CD14-positive monocyte (primary cell): ENCODE results near the gene MACROD2. TPM values are rescaled to one million over a fixed set of nuclear protein-coding genes. Genes with fewer than 3 reads are reported as not detected.

Source experiments
- DNase-seq, 3 donors: peaks; one replicate each; pipeline ENCODE4 v3.0.0-alpha.2; 2011 to 2022
- H2AFZ ChIP-seq: 2 replicates; pipeline ENCODE4 v1.6.0; 2012; ENCODE audit warnings: mild to moderate bottlenecking, low read depth, low read length, inconsistent platforms; ENCODE audit not compliant: insufficient read depth, poor library complexity, severe bottlenecking
- H3K27ac ChIP-seq, 2 donors: 1 replicate in 1 of 2; 2 replicates in 1 of 2; pipeline ENCODE4 v1.5.1; 2012 to 2013; ENCODE audit warnings: low read length in 2 of 2, control low read depth in 1 of 2, inconsistent platforms in 1 of 2, low read depth in 1 of 2, mild to moderate bottlenecking in 1 of 2
- H3K27me3 ChIP-seq, 2 donors: one replicate each; pipeline versions ENCODE4 v1.6.0 to v1.6.1; 2011 to 2013; ENCODE audit warnings: low read length in 2 of 2; ENCODE audit not compliant: control insufficient read depth in 2 of 2, insufficient read depth in 2 of 2
- H3K36me3 ChIP-seq, 2 donors: replicated peaks in 1 of 2; 1 replicate in 1 of 2; 2 replicates in 1 of 2; pipeline versions ENCODE4 v1.5.1 to v1.6.1; 2012 to 2013; ENCODE audit warnings: low read length in 2 of 2, control low read depth in 1 of 2, inconsistent platforms in 1 of 2, mild to moderate bottlenecking in 1 of 2; ENCODE audit not compliant: insufficient read depth in 2 of 2, control insufficient read depth in 1 of 2
- H3K4me1 ChIP-seq, 2 donors: 1 replicate in 1 of 2; 2 replicates in 1 of 2; pipeline versions ENCODE4 v1.5.1 to v1.6.1; 2012 to 2013; ENCODE audit warnings: low read length in 2 of 2, control low read depth in 1 of 2, inconsistent platforms in 1 of 2, mild to moderate bottlenecking in 1 of 2, moderate library complexity in 1 of 2; ENCODE audit not compliant: insufficient read depth in 2 of 2, control insufficient read depth in 1 of 2
- H3K4me2 ChIP-seq: replicated peaks from 2 replicates; pipeline ENCODE3; 2012; ENCODE audit warnings: low read length, moderate library complexity, mild to moderate bottlenecking; ENCODE audit not compliant: poor library complexity, severe bottlenecking; ENCODE audit errors: extremely low read depth
- H3K4me3 ChIP-seq, 3 experiments: fragments of 200-600 bp in 1 of 3; sonication (generic) in 1 of 3; replicated peaks in 1 of 3; 1 replicate in 2 of 3; 2 replicates in 1 of 3; pipeline ENCODE4 v1.5.1; 2011 to 2013; ENCODE audit warnings: low read length in 3 of 3, mild to moderate bottlenecking in 3 of 3, control low read depth in 2 of 3, low read depth in 2 of 3, inconsistent platforms in 1 of 3, moderate library complexity in 1 of 3
- H3K79me2 ChIP-seq: 2 replicates; pipeline ENCODE4 v1.6.0; 2012; ENCODE audit warnings: mild to moderate bottlenecking, control low read depth, inconsistent platforms, low read length, moderate library complexity; ENCODE audit not compliant: insufficient read depth
- H3K9ac ChIP-seq: 2 replicates; pipeline ENCODE4 v1.6.0; 2017; ENCODE audit warnings: low read length, mild to moderate bottlenecking; ENCODE audit not compliant: insufficient read depth, poor library complexity, severe bottlenecking
- H3K9me3 ChIP-seq, 2 donors: replicated peaks in 1 of 2; 1 replicate in 1 of 2; 2 replicates in 1 of 2; pipeline versions ENCODE4 v1.5.1 to v1.6.1; 2012 to 2013; ENCODE audit warnings: low read length in 2 of 2, control low read depth in 1 of 2; ENCODE audit not compliant: control insufficient read depth in 1 of 2, insufficient read depth in 1 of 2
- H4K20me1 ChIP-seq: 2 replicates; pipeline ENCODE4 v1.6.0; 2012; ENCODE audit warnings: mild to moderate bottlenecking, low read length, control low read depth, moderate library complexity; ENCODE audit not compliant: insufficient read depth
- H3K27ac Mint-ChIP-seq, 7 donors: one replicate each; pipeline ENCODE4 v1.8.0; 2020; ENCODE audit warnings: mild to moderate bottlenecking in 7 of 7, mixed read lengths in 7 of 7, moderate library complexity in 6 of 7, inconsistent platforms in 2 of 7
- H3K27me3 Mint-ChIP-seq, 3 donors: one replicate each; pipeline ENCODE4 v1.8.0; 2021 to 2022; ENCODE audit warnings: low read depth in 3 of 3, mild to moderate bottlenecking in 3 of 3, mixed read lengths in 3 of 3, moderate library complexity in 3 of 3, inconsistent platforms in 1 of 3
- H3K36me3 Mint-ChIP-seq, 2 donors: one replicate each; pipeline ENCODE4 v1.8.0; 2020; ENCODE audit warnings: mixed read lengths in 2 of 2, inconsistent platforms in 1 of 2, mild to moderate bottlenecking in 1 of 2
- H3K4me1 Mint-ChIP-seq: one replicate; pipeline ENCODE4 v1.8.0; 2020; ENCODE audit warnings: mild to moderate bottlenecking, mixed read lengths
- H3K4me3 Mint-ChIP-seq, 2 donors: one replicate each; pipeline ENCODE4 v1.8.0; 2020; ENCODE audit warnings: mild to moderate bottlenecking in 2 of 2, mixed read lengths in 2 of 2, moderate library complexity in 1 of 2
- H3K9me3 Mint-ChIP-seq, 7 donors: one replicate each; pipeline ENCODE4 v1.8.0; 2020 to 2022; ENCODE audit warnings: mixed read lengths in 7 of 7, mild to moderate bottlenecking in 6 of 7, moderate library complexity in 6 of 7, inconsistent platforms in 2 of 7
- WGBS: methylation state at CpG from one replicate; pipeline ENCODE4 v1.1.5; 2013; ENCODE audit warnings: missing lambda C conversion rate; ENCODE audit not compliant: insufficient coverage; 5-methylcytosine and 5-hydroxymethylcytosine counted together
- intact Hi-C, 2 donors: fragments of 100-400 bp; cut with micrococcal nuclease; formaldehyde crosslinking; loops; one replicate each; pipeline versions ENCODE4 v1.15.0 to v1.15.1; 2023
- polyA plus RNA-seq, 3 donors: library from polyadenylated mRNA; depleted of rRNA in 1 of 3; unstranded in 2 of 3; stranded (reverse) in 1 of 3; fragments of 300-500 nt in 2 of 3; fragments of >200 nt in 1 of 3; fragmentation: Illumina TruSeq in 2 of 3; gene quantifications; 1 replicate in 2 of 3; 2 replicates in 1 of 3; pipeline ENCODE4 v1.2.3, GENCODE V29; 2012 to 2021
- TF ChIP-seq, protein P1 (sequence below): fragments of 200-600 bp; IDR thresholded peaks from one replicate; pipeline ENCODE4 v1.8.0; 2022; ENCODE audit warnings: antibody characterized with exemption, mild to moderate bottlenecking

Gene MACROD2
- polyA plus RNA-seq, 3 donors, result 0.23 TPM; not detected in 2

DNA sequence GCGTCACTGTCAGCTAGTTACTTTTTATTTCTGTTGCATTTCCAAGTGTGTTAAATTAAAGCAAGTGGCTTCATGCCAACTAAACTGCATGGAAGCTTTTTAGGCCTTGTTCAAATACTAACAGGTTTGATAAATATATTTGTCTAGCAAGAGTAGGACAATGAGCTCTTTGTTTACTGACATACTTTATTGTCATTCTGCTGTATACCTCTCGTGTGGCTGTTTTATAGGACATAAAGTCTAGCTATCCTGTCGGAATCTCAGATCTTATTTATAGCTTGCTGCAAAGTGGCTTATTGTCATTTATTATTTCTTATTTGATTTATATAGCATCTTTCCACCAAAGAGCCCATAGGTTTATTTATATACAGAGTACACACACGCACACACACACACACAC lies 1866.9 kb downstream of the MACROD2 start:
- no peak overlapping the region for H3K27ac Mint-ChIP-seq
- Histone ChIP-seq H3K9me3 (no peaks in the 10 kb centered on the region), H3K27ac (no peak overlapping the region), H2AFZ (no peak overlapping the region), H3K27me3 (no peaks in the 10 kb centered on the region), H3K4me1 (no peaks in the 10 kb centered on the region), H3K4me2 (no peak overlapping the region), H3K9ac (no peak overlapping the region), H3K79me2 (no peaks in the 10 kb centered on the region), H3K36me3 (no peaks in the 10 kb centered on the region), H3K4me3 (no peak overlapping the region), H4K20me1 (no peaks in the 10 kb centered on the region)
- no CpG with 5 or more reads among the region's 4 CpGs for WGBS
- H3K4me3 Mint-ChIP-seq, result no peak overlapping the region
- no peaks in the 10 kb centered on the region for H3K27me3 Mint-ChIP-seq
- no peaks in the 10 kb centered on the region for H3K4me1 Mint-ChIP-seq
- DNase-seq, result no peak
- TF ChIP-seq, protein P1, sequence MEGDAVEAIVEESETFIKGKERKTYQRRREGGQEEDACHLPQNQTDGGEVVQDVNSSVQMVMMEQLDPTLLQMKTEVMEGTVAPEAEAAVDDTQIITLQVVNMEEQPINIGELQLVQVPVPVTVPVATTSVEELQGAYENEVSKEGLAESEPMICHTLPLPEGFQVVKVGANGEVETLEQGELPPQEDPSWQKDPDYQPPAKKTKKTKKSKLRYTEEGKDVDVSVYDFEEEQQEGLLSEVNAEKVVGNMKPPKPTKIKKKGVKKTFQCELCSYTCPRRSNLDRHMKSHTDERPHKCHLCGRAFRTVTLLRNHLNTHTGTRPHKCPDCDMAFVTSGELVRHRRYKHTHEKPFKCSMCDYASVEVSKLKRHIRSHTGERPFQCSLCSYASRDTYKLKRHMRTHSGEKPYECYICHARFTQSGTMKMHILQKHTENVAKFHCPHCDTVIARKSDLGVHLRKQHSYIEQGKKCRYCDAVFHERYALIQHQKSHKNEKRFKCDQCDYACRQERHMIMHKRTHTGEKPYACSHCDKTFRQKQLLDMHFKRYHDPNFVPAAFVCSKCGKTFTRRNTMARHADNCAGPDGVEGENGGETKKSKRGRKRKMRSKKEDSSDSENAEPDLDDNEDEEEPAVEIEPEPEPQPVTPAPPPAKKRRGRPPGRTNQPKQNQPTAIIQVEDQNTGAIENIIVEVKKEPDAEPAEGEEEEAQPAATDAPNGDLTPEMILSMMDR, result no peak
- peaks cover 0 to 11% (median 0%) of the 10 kb centered on the region in 7 donors for H3K9me3 Mint-ChIP-seq
- H3K36me3 Mint-ChIP-seq, result no peaks in the 10 kb centered on the region
- intact Hi-C loops, result no loop called here

DNA sequence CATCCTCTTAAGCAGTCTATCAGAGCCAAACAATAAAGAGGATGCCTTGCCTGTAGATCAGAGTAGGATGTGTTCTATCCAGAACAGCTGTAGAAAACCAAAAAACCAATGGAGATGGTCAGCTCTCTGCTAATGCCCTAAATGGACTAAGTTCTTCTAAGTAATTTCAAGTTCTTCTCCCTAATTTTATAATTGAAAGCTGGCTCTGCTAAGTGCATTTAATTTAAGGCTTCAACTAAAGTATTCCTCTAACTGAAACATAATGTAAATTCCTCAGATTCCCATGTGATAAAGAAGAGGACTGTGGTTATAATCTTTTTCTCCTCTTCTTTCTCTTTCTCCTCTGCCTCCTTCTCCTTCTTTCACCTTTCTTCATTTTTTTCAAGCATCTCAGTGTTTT lies 1868.4 kb downstream of the MACROD2 start:
- intact Hi-C loops, result no loop called here
- no peak overlapping the region for H3K9ac ChIP-seq
- H2AFZ ChIP-seq, result no peak overlapping the region
- H3K4me3 Mint-ChIP-seq, result no peak overlapping the region
- DNase-seq, result no peak
- H3K4me1 Mint-ChIP-seq, result no peaks in the 10 kb centered on the region
- no peaks in the 10 kb centered on the region for H3K36me3 Mint-ChIP-seq
- H3K4me2 ChIP-seq, result no peak overlapping the region
- H3K9me3 Mint-ChIP-seq, result peaks cover 0 to 9% (median 2%) of the 10 kb centered on the region in 7 donors
- no peaks in the 10 kb centered on the region for H3K36me3 ChIP-seq
- no peaks in the 10 kb centered on the region for H3K27me3 Mint-ChIP-seq
- no peak overlapping the region for H3K4me3 ChIP-seq
- H3K4me1 ChIP-seq, result no peaks in the 10 kb centered on the region
- H3K27me3 ChIP-seq, result no peaks in the 10 kb centered on the region
- no peak overlapping the region for H3K27ac ChIP-seq
- H4K20me1 ChIP-seq, result no peaks in the 10 kb centered on the region
- H3K9me3 ChIP-seq, result no peaks in the 10 kb centered on the region
- no peaks in the 10 kb centered on the region for H3K79me2 ChIP-seq
- TF ChIP-seq, protein P1, result no peak
- H3K27ac Mint-ChIP-seq, result no peak overlapping the region
